HepG2 (cell line): Measurements from ENCODE around the gene SEMA6B. TPM values are rescaled to one million over a fixed set of nuclear protein-coding genes. Genes with fewer than 3 reads are reported as not detected.

Source experiments
- ARID4A ChIP-seq: sonication (generic); formaldehyde crosslinking; IDR thresholded peaks from 2 replicates; pipeline ENCODE4 v1.5.0; 2020; ENCODE audit warnings: mild to moderate bottlenecking, missing genetic modification reagents, borderline replicate concordance
- BCLAF1 ChIP-seq: fragments of 450-650 bp; IDR thresholded peaks from 2 replicates; pipeline ENCODE4 v1.6.1; 2017; ENCODE audit warnings: mild to moderate bottlenecking
- CBX1 ChIP-seq: IDR thresholded peaks from one replicate; pipeline ENCODE4 v1.6.1; 2016; ENCODE audit warnings: antibody characterized with exemption, low read depth
- GLMP ChIP-seq: sonication (generic); formaldehyde crosslinking; IDR thresholded peaks from 2 replicates; pipeline ENCODE4 v1.9.0; 2021; ENCODE audit warnings: missing genetic modification reagents, mild to moderate bottlenecking, borderline replicate concordance
- KLF12 ChIP-seq: sonication (generic); formaldehyde crosslinking; IDR thresholded peaks from 2 replicates; pipeline ENCODE4 v1.4.0; 2020; ENCODE audit warnings: missing genetic modification reagents, borderline replicate concordance
- MED1 ChIP-seq: sonication (generic); formaldehyde crosslinking; IDR thresholded peaks from 2 replicates; pipeline ENCODE4 v1.4.0; 2020; ENCODE audit warnings: missing genetic modification reagents
- POLR2A ChIP-seq, 2 experiments: IDR thresholded peaks; 2 replicates each; pipeline ENCODE4 v1.6.1; 2011; ENCODE audit warnings: low read depth in 2 of 2, low read length in 2 of 2, mild to moderate bottlenecking in 1 of 2, moderate library complexity in 1 of 2; ENCODE audit not compliant: insufficient read depth in 1 of 2
- RBM39 ChIP-seq: fragments of 200-400 bp; formaldehyde crosslinking; IDR thresholded peaks from one replicate; pipeline ENCODE4 v1.6.1; 2018; ENCODE audit warnings: antibody characterized with exemption, mild to moderate bottlenecking, low read depth, low read length; ENCODE audit not compliant: poor library complexity, severe bottlenecking
- SMC3 ChIP-seq: IDR thresholded peaks from 2 replicates; pipeline ENCODE4 v1.6.1; 2011; ENCODE audit warnings: low read length, improper control_type of control experiment
- SNAPC2 ChIP-seq: sonication (generic); formaldehyde crosslinking; IDR thresholded peaks from 2 replicates; pipeline ENCODE4 v1.8.1; 2022; ENCODE audit warnings: mild to moderate bottlenecking, missing genetic modification reagents
- STAG1 ChIP-seq: sonication (generic); formaldehyde crosslinking; IDR thresholded peaks from 2 replicates; pipeline ENCODE4 v1.4.0; 2020; ENCODE audit warnings: missing genetic modification reagents
- TBP ChIP-seq: sonication (generic); formaldehyde crosslinking; IDR thresholded peaks from 2 replicates; pipeline ENCODE4 v1.5.0; 2020; ENCODE audit warnings: missing genetic modification reagents
- USF2 ChIP-seq, 2 experiments: sonication (generic) in 1 of 2; formaldehyde crosslinking in 1 of 2; IDR thresholded peaks; 2 replicates each; pipeline versions ENCODE4 v1.5.1 to v1.6.1; 2011 to 2020; ENCODE audit warnings: borderline replicate concordance in 1 of 2, low read depth in 1 of 2, low read length in 1 of 2, mild to moderate bottlenecking in 1 of 2, missing genetic modification reagents in 1 of 2, moderate library complexity in 1 of 2
- ZFP41 ChIP-seq: sonication (generic); formaldehyde crosslinking; IDR thresholded peaks from 2 replicates; pipeline ENCODE4 v1.4.0; 2020; ENCODE audit warnings: mild to moderate bottlenecking, missing genetic modification reagents, borderline replicate concordance
- ZNF619 ChIP-seq: sonication (generic); formaldehyde crosslinking; IDR thresholded peaks from 2 replicates; pipeline ENCODE4 v1.4.0; 2020; ENCODE audit warnings: mild to moderate bottlenecking, missing genetic modification reagents
- ZZZ3 ChIP-seq: sonication (generic); formaldehyde crosslinking; IDR thresholded peaks from 2 replicates; pipeline ENCODE4 v1.4.0; 2020; ENCODE audit warnings: missing genetic modification reagents, mild to moderate bottlenecking, borderline replicate concordance
- polyA plus RNA-seq, 8 experiments: library from polyadenylated mRNA; depleted of rRNA in 3 of 8; stranded (reverse) in 7 of 8; unstranded in 1 of 8; fragments of >200 nt; fragmentation: Illumina TruSeq in 4 of 8; extraction: Trizol in 4 of 8; gene quantifications; 2 replicates each; pipeline versions ENCODE4 v1.2.1 to v1.2.3, GENCODE V29; 2011 to 2016; ENCODE audit warnings: low read depth in 4 of 8, missing spikeins in 1 of 8, mixed read lengths in 1 of 8; ENCODE audit not compliant: insufficient read depth in 1 of 8
- total RNA-seq, 5 experiments: library from RNA; depleted of rRNA; stranded (reverse); fragments of >200 nt; fragmentation: Illumina TruSeq; extraction: Trizol; gene quantifications; 2 replicates each; pipeline ENCODE4 v1.2.3, GENCODE V29; 2016; ENCODE audit warnings: low read depth in 1 of 5
- TF ChIP-seq, protein P1 (sequence below), 2 experiments: fragments of 450-650 bp in 1 of 2; sonication (generic) in 1 of 2; formaldehyde crosslinking; IDR thresholded peaks; 2 replicates each; pipeline versions ENCODE4 v1.5.0 to v1.8.0; 2020 to 2022; ENCODE audit warnings: mild to moderate bottlenecking in 1 of 2, missing genetic modification reagents in 1 of 2

Gene SEMA6B
- total and polyA plus RNA-seq, 2 of the 13 experiments (the other 11 are each of a cell fraction or from before 2014, with no cell fraction given): 45.5 to 67.1 TPM

DNA sequence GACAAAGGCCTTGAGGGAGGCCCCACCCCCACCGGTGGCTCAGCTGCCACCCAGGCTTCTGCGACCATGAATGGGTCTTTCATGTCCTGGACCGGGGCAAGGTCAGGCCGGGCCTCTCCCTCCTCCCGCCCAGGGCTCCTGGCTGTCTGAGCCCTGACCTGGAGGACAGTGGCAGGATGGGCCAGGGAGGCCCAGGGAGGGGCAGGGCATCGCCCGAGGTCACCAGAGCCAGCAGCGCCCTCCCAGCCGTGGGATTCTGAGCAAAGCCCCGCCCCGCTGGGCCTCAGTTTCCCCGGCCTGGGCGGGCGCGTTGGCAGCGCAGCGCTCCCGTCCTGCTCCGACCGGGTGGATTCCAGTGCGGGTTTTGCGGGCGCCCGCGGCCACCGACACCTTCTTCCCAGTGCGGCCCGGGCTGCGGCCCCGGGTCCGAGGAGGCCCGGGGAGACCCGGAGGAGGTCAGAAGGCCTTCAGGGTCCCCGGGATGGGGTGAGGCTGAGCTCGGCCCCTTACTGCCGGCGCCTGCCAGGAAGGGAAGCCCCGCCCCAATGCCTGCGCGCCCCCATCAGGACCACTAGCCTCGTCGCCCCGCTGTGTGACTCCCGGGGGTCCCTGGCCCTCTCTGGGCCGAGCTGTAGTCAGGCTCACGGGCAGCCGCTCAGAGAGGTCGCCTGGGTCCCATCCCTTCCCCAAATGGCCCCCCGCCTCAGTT, 24.6 kb upstream of the SEMA6B start (continued):
- TF ChIP-seq ARID4A (CRISPR knock-in tag): peak; percentile 82; the same call in 1 of the 2 replicates
- TF ChIP-seq BCLAF1: no peak
- peak; percentile 24 for TF ChIP-seq RBM39
- no peak for TF ChIP-seq SNAPC2 (CRISPR knock-in tag)
- TF ChIP-seq SMC3: no peak
- peak; percentile 58 to 60; a peak in 3 of 4 replicates for TF ChIP-seq POLR2A (IDR thresholded peaks at IDR 0.05; ENCODE audit: insufficient read depth in 1 of 2, low read depth in 2 of 2, low read length in 2 of 2)
- no peak for TF ChIP-seq ZNF619
- TF ChIP-seq, protein P1, sequence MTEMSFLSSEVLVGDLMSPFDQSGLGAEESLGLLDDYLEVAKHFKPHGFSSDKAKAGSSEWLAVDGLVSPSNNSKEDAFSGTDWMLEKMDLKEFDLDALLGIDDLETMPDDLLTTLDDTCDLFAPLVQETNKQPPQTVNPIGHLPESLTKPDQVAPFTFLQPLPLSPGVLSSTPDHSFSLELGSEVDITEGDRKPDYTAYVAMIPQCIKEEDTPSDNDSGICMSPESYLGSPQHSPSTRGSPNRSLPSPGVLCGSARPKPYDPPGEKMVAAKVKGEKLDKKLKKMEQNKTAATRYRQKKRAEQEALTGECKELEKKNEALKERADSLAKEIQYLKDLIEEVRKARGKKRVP (CRISPR knock-in tag; IDR thresholded peaks at IDR 0.05): no peak; a peak in 1 of 4 replicates
- TF ChIP-seq TBP: no peak
- no peak for TF ChIP-seq USF2 (IDR thresholded peaks at IDR 0.05; ENCODE audit: low read depth, low read length)
- no peak; the same call in 1 of the 2 replicates for TF ChIP-seq USF2 (CRISPR knock-in tag; IDR thresholded peaks at IDR 0.05; ENCODE audit: borderline replicate concordance)
- no peak; the same call in 1 of the 2 replicates for TF ChIP-seq STAG1 (CRISPR knock-in tag)
- TF ChIP-seq ZZZ3 (CRISPR knock-in tag): no peak
- peak; percentile 81; the same call in 1 of the 2 replicates for TF ChIP-seq KLF12
- no peak for TF ChIP-seq ZFP41
- no peak for TF ChIP-seq GLMP (CRISPR knock-in tag)
- peak; percentile 89 for TF ChIP-seq MED1 (CRISPR knock-in tag)
- peak; percentile 50 for TF ChIP-seq CBX1
